ENCODE results near the gene OXSR1.

OXSR1 gene

DNA sequence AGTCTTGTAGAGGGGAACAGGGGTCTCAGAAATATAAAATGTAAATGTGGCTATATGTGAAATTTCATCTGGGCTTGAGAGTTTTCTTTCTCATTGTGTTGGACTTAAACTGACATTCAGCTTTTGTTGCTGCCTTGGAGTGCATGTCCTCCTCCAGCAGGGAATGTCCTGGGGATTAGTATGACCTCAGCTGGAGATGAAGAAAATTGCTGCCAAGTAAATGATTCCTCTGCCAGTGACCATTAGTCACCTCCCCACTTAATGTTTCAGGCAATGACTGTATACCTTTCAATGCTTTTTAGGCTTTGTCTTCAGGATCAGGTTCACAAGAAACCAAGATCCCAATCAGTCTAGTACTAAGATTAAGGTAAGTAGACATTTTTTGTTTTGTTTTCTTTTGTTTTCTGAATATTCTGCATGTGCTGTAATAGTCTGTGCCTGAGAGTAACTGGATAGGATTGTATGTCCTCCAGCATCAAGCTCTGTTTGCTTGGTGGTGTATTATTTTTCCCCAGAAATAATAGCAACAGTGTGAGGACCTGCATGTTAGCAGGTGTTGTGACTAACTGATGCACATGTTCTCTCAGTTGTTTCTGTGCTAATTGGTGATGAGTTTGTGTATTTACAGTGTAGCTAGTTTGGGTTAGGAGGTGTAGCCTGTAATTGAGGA, 82.2 kb downstream of the OXSR1 start:
- no peak for DNase-seq (ENCODE audit: extremely low spot score)
- POLR2A ChIA-PET, result no interaction called here
- no peak for TF ChIP-seq CTCF (IDR thresholded peaks at IDR 0.05; ENCODE audit: control extremely low read depth, extremely low read depth, low read depth, missing control alignments)
- CTCF ChIA-PET, result interaction anchor here (1.6 to 2.2 kb wide), 2 partner anchors 10 to 15 kb away, joined by 5 to 8 read pairs; no protein-coding TSS in a partner anchor

- ChIA-PET POLR2A (no interaction called here), CTCF (interaction anchor here (0.7 to 1.2 kb wide), 2 partner anchors 10 to 275 kb away, joined by 3 to 4 read pairs; no protein-coding TSS in a partner anchor)
- no peak for TF ChIP-seq CTCF (IDR thresholded peaks at IDR 0.05; ENCODE audit: control extremely low read depth, extremely low read depth, low read depth, missing control alignments)
Measured at GRCh38 chr3:38250198-38250597, 84.9 kb downstream of the OXSR1 start.

DNA sequence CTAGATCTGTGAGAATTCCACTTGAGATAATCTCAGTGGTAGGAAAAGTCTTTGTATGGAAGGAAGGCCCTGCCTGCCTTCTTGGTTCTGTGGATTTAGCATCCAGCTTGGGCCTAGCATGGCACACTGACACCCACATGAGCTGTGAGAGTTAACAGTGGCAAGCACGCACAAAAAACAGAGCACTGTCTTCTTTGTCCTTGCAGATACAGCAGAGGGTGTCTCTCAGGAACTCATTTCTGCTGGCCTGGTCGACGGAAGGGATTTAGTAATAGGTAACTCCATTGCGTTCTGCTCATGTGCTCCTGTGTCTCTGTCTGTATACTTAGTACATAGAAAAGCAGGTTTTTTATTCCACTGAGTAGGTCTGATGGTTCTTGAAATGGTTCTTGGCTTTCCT, 85.9 kb downstream of the OXSR1 start:
- ChIA-PET POLR2A (no interaction called here), CTCF (no interaction called here)
- TF ChIP-seq CTCF (IDR thresholded peaks at IDR 0.05; ENCODE audit: control extremely low read depth, extremely low read depth, low read depth, missing control alignments), result no peak
- DNase-seq (ENCODE audit: extremely low spot score), result no peak

More at GRCh38 chr3:38250198-38250597, 84.9 kb downstream of the OXSR1 start:
- DNase-seq (ENCODE audit: extremely low spot score), result no peak

GRCh38 chr3:38253704-38254103, 88.4 kb downstream of the OXSR1 start:
- ChIA-PET POLR2A (interaction anchor here (0.5 kb wide), 1 partner anchor 9 kb away, joined by 6 read pairs; no protein-coding TSS in a partner anchor), CTCF (no interaction called here)
- no peak for TF ChIP-seq CTCF (IDR thresholded peaks at IDR 0.05; ENCODE audit: control extremely low read depth, extremely low read depth, low read depth, missing control alignments)
- no peak for DNase-seq (ENCODE audit: extremely low spot score)

GRCh38 chr3:38254872-38255271, 89.5 kb downstream of the OXSR1 start:
- no peak for TF ChIP-seq CTCF (IDR thresholded peaks at IDR 0.05; ENCODE audit: control extremely low read depth, extremely low read depth, low read depth, missing control alignments)
- ChIA-PET POLR2A (no interaction called here), CTCF (no interaction called here)
- DNase-seq (ENCODE audit: extremely low spot score), result no peak

GRCh38 chr3:38255627-38256026, 90.3 kb downstream of the OXSR1 start:
- CTCF ChIA-PET, result interaction anchor here (1.4 to 1.9 kb wide), 2 partner anchors 16 to 89 kb away, joined by 4 read pairs; no protein-coding TSS in a partner anchor
- DNase-seq (ENCODE audit: extremely low spot score), result no peak
- POLR2A ChIA-PET, result interaction anchor here (0.7 kb wide), 1 partner anchor 119 kb away, joined by 4 read pairs; the partner anchor contains the start of gene ACAA1
- no peak for TF ChIP-seq CTCF (IDR thresholded peaks at IDR 0.05; ENCODE audit: control extremely low read depth, extremely low read depth, low read depth, missing control alignments)
